Neural cell (in vitro differentiated cells): Measurements from ENCODE around the gene ST3GAL2. TPM values are rescaled to one million over a fixed set of nuclear protein-coding genes. Genes with fewer than 3 reads are reported as not detected.
A peak's percentile ranks its signal among the peaks of the same experiment; 100 is the strongest.

Experiments used
- H2AFZ ChIP-seq: fragments of 200-600, 300-800 bp; sonication (generic), shearing (Covaris generic); 2 replicates; pipeline ENCODE4 v1.6.0; 2014; ENCODE audit warnings: low read depth, mild to moderate bottlenecking, antibody characterized with exemption, low read length, moderate library complexity
- H3F3A ChIP-seq: fragments of 200-600 bp; shearing (Covaris generic); 2 replicates; pipeline ENCODE4 v1.6.1; 2016; ENCODE audit warnings: mild to moderate bottlenecking, moderate library complexity, mixed read lengths, antibody characterized with exemption, low read length; ENCODE audit not compliant: insufficient read depth, poor library complexity, severe bottlenecking
- H3K27ac ChIP-seq: fragments of 200-600, 300-800 bp; sonication (generic), shearing (Covaris generic); 2 replicates; pipeline ENCODE4 v1.5.1; 2014; ENCODE audit warnings: mild to moderate bottlenecking, low read length, moderate library complexity
- H3K27me3 ChIP-seq: fragments of 300-800, 200-600 bp; sonication (generic), shearing (Covaris generic); 2 replicates; pipeline ENCODE4 v1.6.0; 2014; ENCODE audit warnings: mild to moderate bottlenecking, low read depth, low read length, moderate library complexity; ENCODE audit not compliant: insufficient read depth
- H3K36me3 ChIP-seq: fragments of 300-800, 200-600 bp; sonication (generic), shearing (Covaris generic); 2 replicates; pipeline ENCODE4 v1.5.1; 2014; ENCODE audit warnings: mild to moderate bottlenecking, antibody characterized with exemption, low read length, moderate library complexity; ENCODE audit not compliant: insufficient read depth
- H3K4me2 ChIP-seq: fragments of 300-800, 200-600 bp; sonication (generic), shearing (Covaris generic); 2 replicates; pipeline ENCODE4 v1.6.0; 2014; ENCODE audit warnings: mild to moderate bottlenecking, low read length
- H3K4me3 ChIP-seq: fragments of 300-800, 200-600 bp; sonication (generic), shearing (Covaris generic); 2 replicates; pipeline ENCODE4 v1.5.1; 2014; ENCODE audit warnings: mild to moderate bottlenecking, low read length, moderate library complexity
- H3K79me2 ChIP-seq: fragments of 200-600 bp; shearing (Covaris generic); replicated peaks from 2 replicates; pipeline ENCODE4 v1.6.0; 2014; ENCODE audit warnings: mild to moderate bottlenecking, low read length, moderate library complexity; ENCODE audit not compliant: insufficient read depth
- H3K9ac ChIP-seq: fragments of 300-800, 200-600 bp; sonication (generic), shearing (Covaris generic); 2 replicates; pipeline ENCODE4 v1.6.1; 2016; ENCODE audit warnings: mild to moderate bottlenecking, low read length, mixed read lengths
- H3K9me2 ChIP-seq: fragments of 200-600 bp; shearing (Covaris generic); 2 replicates; pipeline ENCODE4 v1.6.1; 2016; ENCODE audit warnings: mild to moderate bottlenecking, low read length, mixed read lengths; ENCODE audit not compliant: insufficient read depth
- H3K9me3 ChIP-seq: fragments of 200-600, 300-800 bp; sonication (generic), shearing (Covaris generic); 2 replicates; pipeline ENCODE4 v1.6.1; 2016; ENCODE audit warnings: mild to moderate bottlenecking, mixed run types, low read length, moderate library complexity, mixed read lengths
- H4K20me1 ChIP-seq: fragments of 200-600 bp; shearing (Covaris generic); 2 replicates; pipeline ENCODE4 v1.6.1; 2016; ENCODE audit warnings: mild to moderate bottlenecking, mixed run types; ENCODE audit not compliant: insufficient read depth
- EP300 ChIP-seq: fragments of 450-650 bp; conservative IDR thresholded peaks from 2 replicates; pipeline ENCODE4 v1.6.1; 2014; ENCODE audit warnings: antibody characterized with exemption, mild to moderate bottlenecking, moderate library complexity; ENCODE audit not compliant: poor library complexity, severe bottlenecking
- EZH2 ChIP-seq: fragments of 200-600, 300-800 bp; shearing (Covaris generic), sonication (generic); IDR thresholded peaks from 2 replicates; pipeline ENCODE4 v1.6.1; 2014; ENCODE audit warnings: antibody characterized with exemption, low read length, borderline replicate concordance, mild to moderate bottlenecking; ENCODE audit not compliant: insufficient read depth, poor library complexity, severe bottlenecking
- MXI1 ChIP-seq: fragments of 450-650 bp; conservative IDR thresholded peaks from 2 replicates; pipeline ENCODE4 v1.6.1; 2014; ENCODE audit warnings: antibody characterized with exemption, mild to moderate bottlenecking; ENCODE audit not compliant: poor library complexity, severe bottlenecking
- POLR2AphosphoS5 ChIP-seq: IDR thresholded peaks from 2 replicates; pipeline ENCODE4 v1.6.1; 2012
- RAD21 ChIP-seq: fragments of 450-650 bp; conservative IDR thresholded peaks from 2 replicates; pipeline ENCODE4 v1.6.1; 2014; ENCODE audit warnings: antibody characterized with exemption, mild to moderate bottlenecking, moderate library complexity
- SMC3 ChIP-seq: fragments of 450-650 bp; conservative IDR thresholded peaks from 2 replicates; pipeline ENCODE4 v1.6.1; 2014; ENCODE audit warnings: antibody characterized with exemption, mild to moderate bottlenecking, moderate library complexity; ENCODE audit not compliant: poor library complexity
- TAF1 ChIP-seq: IDR thresholded peaks from 2 replicates; pipeline ENCODE4 v1.6.1; 2012; ENCODE audit warnings: low read depth
- polyA plus RNA-seq: library from polyadenylated mRNA; depleted of rRNA; stranded (reverse); fragments of >200 nt; gene quantifications from 2 replicates; pipeline ENCODE4 v1.2.3, GENCODE V29; 2014
- small RNA-seq, 3 experiments: library from RNA; depleted of rRNA; stranded (forward); fragments of <200 nt; gene quantifications; one replicate each; pipeline ENCODE3, GENCODE V24; 2012
- TF ChIP-seq, protein P1 (sequence below): IDR thresholded peaks from 2 replicates; pipeline ENCODE4 v1.6.1; 2012; ENCODE audit warnings: borderline replicate concordance
- TF ChIP-seq, protein P2 (sequence below): fragments of 450-650 bp; IDR thresholded peaks from 2 replicates; pipeline ENCODE4 v1.5.1; 2014; ENCODE audit warnings: antibody characterized with exemption, mild to moderate bottlenecking, moderate library complexity; ENCODE audit not compliant: poor library complexity, severe bottlenecking

Gene ST3GAL2
- polyA plus RNA-seq, 1 donor from 2014 or later = 19.4 TPM

DNA sequence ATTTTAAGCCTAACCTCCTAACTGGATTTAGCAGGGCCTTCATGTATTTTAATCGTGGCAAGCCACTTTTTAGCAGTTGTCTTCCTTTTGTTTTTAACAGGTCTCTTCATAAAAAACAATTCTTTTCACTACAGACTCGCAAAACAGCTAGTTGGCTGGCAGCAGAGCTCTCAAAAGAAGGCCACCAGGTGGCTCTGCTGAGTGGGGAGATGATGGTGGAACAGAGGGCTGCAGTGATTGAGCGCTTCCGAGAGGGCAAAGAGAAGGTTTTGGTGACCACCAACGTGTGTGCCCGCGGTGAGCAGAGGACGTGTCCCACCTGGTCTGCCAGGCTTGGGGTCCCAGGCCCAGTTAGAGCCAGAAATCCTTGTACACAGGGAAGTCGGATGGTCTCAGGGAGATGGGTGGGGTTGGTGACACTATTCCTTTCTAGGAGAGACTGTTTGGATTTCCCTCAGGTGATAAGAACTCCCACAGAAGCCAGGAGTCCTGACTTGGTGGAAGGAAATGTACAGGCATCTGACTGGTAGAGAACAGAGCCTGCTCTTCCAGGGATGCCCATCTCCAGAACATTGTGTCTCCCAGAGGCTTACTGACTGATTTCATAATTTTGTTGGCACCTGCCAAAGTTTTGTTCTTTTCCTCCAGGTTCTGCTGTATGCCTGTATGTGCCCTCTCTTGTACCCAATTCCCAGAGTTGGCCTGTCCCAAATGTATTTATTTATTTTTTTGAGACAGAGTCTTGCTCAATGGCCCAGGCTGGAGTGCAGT lies 107.1 kb downstream of the ST3GAL2 start:
- no peaks in the 10 kb centered on the region for H3K36me3 ChIP-seq
- H3K9ac ChIP-seq = no peak overlapping the region
- TF ChIP-seq MXI1 (no peak), EZH2 (no peak), SMC3 (peak; percentile 67), RAD21 (peak; percentile 28), TAF1 (no peak), EP300 (no peak)
- TF ChIP-seq, protein P1, sequence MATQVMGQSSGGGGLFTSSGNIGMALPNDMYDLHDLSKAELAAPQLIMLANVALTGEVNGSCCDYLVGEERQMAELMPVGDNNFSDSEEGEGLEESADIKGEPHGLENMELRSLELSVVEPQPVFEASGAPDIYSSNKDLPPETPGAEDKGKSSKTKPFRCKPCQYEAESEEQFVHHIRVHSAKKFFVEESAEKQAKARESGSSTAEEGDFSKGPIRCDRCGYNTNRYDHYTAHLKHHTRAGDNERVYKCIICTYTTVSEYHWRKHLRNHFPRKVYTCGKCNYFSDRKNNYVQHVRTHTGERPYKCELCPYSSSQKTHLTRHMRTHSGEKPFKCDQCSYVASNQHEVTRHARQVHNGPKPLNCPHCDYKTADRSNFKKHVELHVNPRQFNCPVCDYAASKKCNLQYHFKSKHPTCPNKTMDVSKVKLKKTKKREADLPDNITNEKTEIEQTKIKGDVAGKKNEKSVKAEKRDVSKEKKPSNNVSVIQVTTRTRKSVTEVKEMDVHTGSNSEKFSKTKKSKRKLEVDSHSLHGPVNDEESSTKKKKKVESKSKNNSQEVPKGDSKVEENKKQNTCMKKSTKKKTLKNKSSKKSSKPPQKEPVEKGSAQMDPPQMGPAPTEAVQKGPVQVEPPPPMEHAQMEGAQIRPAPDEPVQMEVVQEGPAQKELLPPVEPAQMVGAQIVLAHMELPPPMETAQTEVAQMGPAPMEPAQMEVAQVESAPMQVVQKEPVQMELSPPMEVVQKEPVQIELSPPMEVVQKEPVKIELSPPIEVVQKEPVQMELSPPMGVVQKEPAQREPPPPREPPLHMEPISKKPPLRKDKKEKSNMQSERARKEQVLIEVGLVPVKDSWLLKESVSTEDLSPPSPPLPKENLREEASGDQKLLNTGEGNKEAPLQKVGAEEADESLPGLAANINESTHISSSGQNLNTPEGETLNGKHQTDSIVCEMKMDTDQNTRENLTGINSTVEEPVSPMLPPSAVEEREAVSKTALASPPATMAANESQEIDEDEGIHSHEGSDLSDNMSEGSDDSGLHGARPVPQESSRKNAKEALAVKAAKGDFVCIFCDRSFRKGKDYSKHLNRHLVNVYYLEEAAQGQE = no peak
- TF ChIP-seq, protein P2, sequence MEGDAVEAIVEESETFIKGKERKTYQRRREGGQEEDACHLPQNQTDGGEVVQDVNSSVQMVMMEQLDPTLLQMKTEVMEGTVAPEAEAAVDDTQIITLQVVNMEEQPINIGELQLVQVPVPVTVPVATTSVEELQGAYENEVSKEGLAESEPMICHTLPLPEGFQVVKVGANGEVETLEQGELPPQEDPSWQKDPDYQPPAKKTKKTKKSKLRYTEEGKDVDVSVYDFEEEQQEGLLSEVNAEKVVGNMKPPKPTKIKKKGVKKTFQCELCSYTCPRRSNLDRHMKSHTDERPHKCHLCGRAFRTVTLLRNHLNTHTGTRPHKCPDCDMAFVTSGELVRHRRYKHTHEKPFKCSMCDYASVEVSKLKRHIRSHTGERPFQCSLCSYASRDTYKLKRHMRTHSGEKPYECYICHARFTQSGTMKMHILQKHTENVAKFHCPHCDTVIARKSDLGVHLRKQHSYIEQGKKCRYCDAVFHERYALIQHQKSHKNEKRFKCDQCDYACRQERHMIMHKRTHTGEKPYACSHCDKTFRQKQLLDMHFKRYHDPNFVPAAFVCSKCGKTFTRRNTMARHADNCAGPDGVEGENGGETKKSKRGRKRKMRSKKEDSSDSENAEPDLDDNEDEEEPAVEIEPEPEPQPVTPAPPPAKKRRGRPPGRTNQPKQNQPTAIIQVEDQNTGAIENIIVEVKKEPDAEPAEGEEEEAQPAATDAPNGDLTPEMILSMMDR = peak; percentile 59
- H4K20me1 ChIP-seq = no peaks in the 10 kb centered on the region
- H3K27ac ChIP-seq = no peak overlapping the region
- no peak overlapping the region for H3K4me3 ChIP-seq
- H3F3A ChIP-seq = no peaks in the 10 kb centered on the region
- no peaks in the 10 kb centered on the region for H3K27me3 ChIP-seq
- H3K9me2 ChIP-seq = no peaks in the 10 kb centered on the region
- no peaks in the 10 kb centered on the region for H3K9me3 ChIP-seq
- no peak overlapping the region for H2AFZ ChIP-seq
- no peak overlapping the region for H3K4me2 ChIP-seq
- H3K79me2 ChIP-seq = no peaks in the 10 kb centered on the region

DNA sequence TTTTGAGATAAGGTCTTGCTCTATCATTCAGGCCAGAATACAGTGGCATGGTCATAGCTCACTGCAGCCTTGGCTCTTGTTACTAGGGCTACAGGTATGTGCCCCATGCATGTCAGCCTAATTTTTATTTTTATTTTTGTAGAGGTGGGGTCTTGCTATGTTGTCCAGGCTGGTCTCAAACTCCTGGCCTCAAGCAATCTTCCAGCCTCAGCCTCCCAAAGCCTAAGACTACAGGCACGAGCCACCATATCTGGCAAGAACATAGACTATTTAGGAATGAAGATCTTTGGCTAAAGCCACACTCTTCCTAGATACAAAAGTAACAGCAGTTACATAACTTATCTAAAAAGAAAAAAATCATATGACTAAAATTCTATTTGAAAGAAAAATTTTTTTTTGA lies 107.8 kb downstream of the ST3GAL2 start:
- no peak overlapping the region for H3K4me3 ChIP-seq
- no peak overlapping the region for H3K27ac ChIP-seq
- no peaks in the 10 kb centered on the region for H4K20me1 ChIP-seq
- no peak for TF ChIP-seq POLR2AphosphoS5
- no peak for TF ChIP-seq EP300
- no peak for TF ChIP-seq SMC3
- no peak overlapping the region for H3K4me2 ChIP-seq
- H3K9me3 ChIP-seq = no peaks in the 10 kb centered on the region
- no peaks in the 10 kb centered on the region for H3K79me2 ChIP-seq
- no peaks in the 10 kb centered on the region for H3F3A ChIP-seq
- no peak overlapping the region for H3K9ac ChIP-seq
- H3K9me2 ChIP-seq = no peaks in the 10 kb centered on the region
- H3K27me3 ChIP-seq = no peaks in the 10 kb centered on the region
- no peaks in the 10 kb centered on the region for H3K36me3 ChIP-seq
- no peak overlapping the region for H2AFZ ChIP-seq

Small RNAs within 50 kb of the gene (small RNA-seq; reads per million reads assigned to genes)
- gene RNU6-23P = 0.13 to 13.0 (median 1.0) reads per million in 3 experiments
- gene RPS27P26 = 0 reads per million in 3 experiments

Other genes starting within 250 kb of the ST3GAL2 start
- gene EXOSC6, start 187.2 kb downstream of the ST3GAL2 start, polyA plus RNA-seq = 45.3 and 56.6 TPM in 2 replicates
- 33.7 and 56.4 TPM in 2 replicates for gene AARS1, start 149.6 kb downstream of the ST3GAL2 start, polyA plus RNA-seq
- 36.6 and 47.8 TPM in 2 replicates for gene DDX19B, start 139.9 kb downstream of the ST3GAL2 start, polyA plus RNA-seq
- gene DDX19A, start 92.2 kb downstream of the ST3GAL2 start, polyA plus RNA-seq = 39.5 and 53.0 TPM in 2 replicates
- 10.7 and 18.0 TPM in 2 replicates for gene FCSK, start 15.5 kb upstream of the ST3GAL2 start, polyA plus RNA-seq
- gene COG4, start 84.5 kb upstream of the ST3GAL2 start, polyA plus RNA-seq = 131 and 185 TPM in 2 replicates
- 88.2 and 90.0 TPM in 2 replicates for gene SF3B3, start 84.7 kb upstream of the ST3GAL2 start, polyA plus RNA-seq
- gene IL34, start 207.5 kb upstream of the ST3GAL2 start, polyA plus RNA-seq = 3.0 TPM in 1 of 2 replicates, not detected in the other
- 20.4 and 22.4 TPM in 2 replicates for gene MTSS2, start 247.0 kb upstream of the ST3GAL2 start, polyA plus RNA-seq